Measurements from ENCODE around the gene ALG2.

Gene ALG2

GRCh38 chr9:99172124-99173091, 49.3 kb downstream of the ALG2 start:
- no peak for DNase-seq (ENCODE audit: low read depth)

- no peak for DNase-seq (ENCODE audit: low read depth)
These were observed 50.3 kb downstream of the ALG2 start for GRCh38 chr9:99171225-99172123.

- no peak for DNase-seq (ENCODE audit: low read depth)
These were observed 51.6 kb downstream of the ALG2 start for GRCh38 chr9:99169982-99170761.

GRCh38 chr9:99169086-99169485, 52.7 kb downstream of the ALG2 start:
- DNase-seq (ENCODE audit: low read depth): no peak

- no peak for DNase-seq (ENCODE audit: low read depth)
These were observed 54.0 kb downstream of the ALG2 start for GRCh38 chr9:99167694-99168093.

GRCh38 chr9:99167119-99167518, 54.6 kb downstream of the ALG2 start:
- no peak for DNase-seq (ENCODE audit: low read depth)

All from activated gamma-delta T cell treated with anti-CD3 and anti-CD28 coated beads, Interleukin-2, amount 50 U/mL, for 16 hours (primary cell).